HPDE6-E6E7 (cell line): ENCODE results near the gene TNFAIP8L1.

Experiments
- DNase-seq: peaks from one replicate; pipeline ENCODE4 v3.0.0; 2011; ENCODE audit warnings: missing footprints; ENCODE audit errors: extremely low spot score

The TNFAIP8L1 gene

GRCh38 chr19:4649392-4650047, 10.2 kb downstream of the TNFAIP8L1 start:
- DNase-seq, result no peak

GRCh38 chr19:4650159-4650558, 10.8 kb downstream of the TNFAIP8L1 start:
- DNase-seq, result no peak

GRCh38 chr19:4652075-4652474, 12.8 kb downstream of the TNFAIP8L1 start:
- no peak for DNase-seq

- no peak for DNase-seq
These were observed 14.6 kb downstream of the TNFAIP8L1 start for GRCh38 chr19:4653793-4654436.

GRCh38 chr19:4654437-4655361, 15.4 kb downstream of the TNFAIP8L1 start:
- no peak for DNase-seq

GRCh38 chr19:4656102-4656501, 16.8 kb downstream of the TNFAIP8L1 start:
- DNase-seq, result no peak

GRCh38 chr19:4657262-4657661, 17.9 kb downstream of the TNFAIP8L1 start:
- DNase-seq, result no peak

- no peak for DNase-seq
These were observed 18.5 kb downstream of the TNFAIP8L1 start for GRCh38 chr19:4657835-4658234.

GRCh38 chr19:4660181-4660791, 21.0 kb downstream of the TNFAIP8L1 start:
- no peak for DNase-seq

GRCh38 chr19:4660993-4661392, 21.7 kb downstream of the TNFAIP8L1 start:
- no peak for DNase-seq

- no peak for DNase-seq
These were observed 22.8 kb downstream of the TNFAIP8L1 start for GRCh38 chr19:4662020-4662695.

- no peak for DNase-seq
These were observed 23.5 kb downstream of the TNFAIP8L1 start for GRCh38 chr19:4662812-4663211.

- no peak for DNase-seq
These were observed 25.3 kb downstream of the TNFAIP8L1 start for GRCh38 chr19:4664642-4665041.

- peak; percentile 95 for DNase-seq
These were observed 30.6 kb downstream of the TNFAIP8L1 start, which contains the start of gene MYDGF for GRCh38 chr19:4669723-4670480. Gene MYDGF (minus strand): TSS chr19:4670342. CDS start chr19:4670334, 8 bp downstream.

- peak; percentile 10 for DNase-seq
These were observed 32.0 kb downstream of the TNFAIP8L1 start for GRCh38 chr19:4671185-4671851.

- DNase-seq, result no peak
These were observed 33.9 kb downstream of the TNFAIP8L1 start for GRCh38 chr19:4673216-4673615.

- DNase-seq, result no peak
These were observed 34.4 kb downstream of the TNFAIP8L1 start for GRCh38 chr19:4673726-4674125.

GRCh38 chr19:4675346-4675745, 36.0 kb downstream of the TNFAIP8L1 start:
- no peak for DNase-seq

- peak; percentile 20 for DNase-seq
These were observed 37.8 kb downstream of the TNFAIP8L1 start for GRCh38 chr19:4676955-4677731.
